HFF-Myc (cell line): ENCODE data around the gene PDZD7.

Experiments used
- DNase-seq: peaks from one replicate; pipeline ENCODE4 v3.0.0-alpha.2; 2011; ENCODE audit warnings: low read depth; ENCODE audit errors: extremely low read depth
- H3K4me3 ChIP-seq: replicated peaks from 2 replicates; pipeline ENCODE4 v1.5.1; 2011; ENCODE audit warnings: low read depth, mild to moderate bottlenecking, control low read depth, low read length
- TF ChIP-seq, protein P1 (sequence below): IDR thresholded peaks from 2 replicates; pipeline ENCODE4 v1.5.1; 2012; ENCODE audit warnings: mild to moderate bottlenecking, low read depth, low read length, control low read depth; ENCODE audit errors: missing control alignments

Gene PDZD7

DNA sequence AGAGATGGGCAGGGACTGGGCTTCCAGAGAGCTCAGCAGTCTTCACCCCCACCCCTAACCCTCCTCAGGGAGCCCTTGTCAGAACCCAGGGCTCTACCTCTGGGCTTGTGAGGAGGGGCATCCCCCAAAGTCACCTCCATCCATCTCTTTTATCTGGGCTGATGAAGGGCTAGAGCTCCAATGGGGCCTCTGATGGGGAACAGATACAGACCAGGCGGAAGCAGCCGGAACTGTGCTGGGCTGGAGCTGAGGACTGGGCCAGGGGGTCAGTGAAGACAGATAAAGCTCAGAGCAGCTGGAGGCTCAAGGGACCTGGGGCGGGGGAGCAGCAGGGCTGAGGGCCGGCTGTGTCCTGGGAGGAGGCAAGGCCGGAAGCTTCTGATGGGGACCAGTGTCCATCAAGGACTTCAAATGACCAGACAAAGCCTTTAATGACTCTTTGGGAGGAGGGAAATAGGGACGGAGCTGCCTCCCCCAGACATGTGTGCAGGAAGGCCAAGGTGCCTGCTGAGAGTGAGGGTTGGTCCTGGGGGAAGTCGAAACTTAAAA is 41.0 kb upstream of the PDZD7 start:
- TF ChIP-seq, protein P1, sequence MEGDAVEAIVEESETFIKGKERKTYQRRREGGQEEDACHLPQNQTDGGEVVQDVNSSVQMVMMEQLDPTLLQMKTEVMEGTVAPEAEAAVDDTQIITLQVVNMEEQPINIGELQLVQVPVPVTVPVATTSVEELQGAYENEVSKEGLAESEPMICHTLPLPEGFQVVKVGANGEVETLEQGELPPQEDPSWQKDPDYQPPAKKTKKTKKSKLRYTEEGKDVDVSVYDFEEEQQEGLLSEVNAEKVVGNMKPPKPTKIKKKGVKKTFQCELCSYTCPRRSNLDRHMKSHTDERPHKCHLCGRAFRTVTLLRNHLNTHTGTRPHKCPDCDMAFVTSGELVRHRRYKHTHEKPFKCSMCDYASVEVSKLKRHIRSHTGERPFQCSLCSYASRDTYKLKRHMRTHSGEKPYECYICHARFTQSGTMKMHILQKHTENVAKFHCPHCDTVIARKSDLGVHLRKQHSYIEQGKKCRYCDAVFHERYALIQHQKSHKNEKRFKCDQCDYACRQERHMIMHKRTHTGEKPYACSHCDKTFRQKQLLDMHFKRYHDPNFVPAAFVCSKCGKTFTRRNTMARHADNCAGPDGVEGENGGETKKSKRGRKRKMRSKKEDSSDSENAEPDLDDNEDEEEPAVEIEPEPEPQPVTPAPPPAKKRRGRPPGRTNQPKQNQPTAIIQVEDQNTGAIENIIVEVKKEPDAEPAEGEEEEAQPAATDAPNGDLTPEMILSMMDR = no peak
- H3K4me3 ChIP-seq = no peak overlapping the region

DNA sequence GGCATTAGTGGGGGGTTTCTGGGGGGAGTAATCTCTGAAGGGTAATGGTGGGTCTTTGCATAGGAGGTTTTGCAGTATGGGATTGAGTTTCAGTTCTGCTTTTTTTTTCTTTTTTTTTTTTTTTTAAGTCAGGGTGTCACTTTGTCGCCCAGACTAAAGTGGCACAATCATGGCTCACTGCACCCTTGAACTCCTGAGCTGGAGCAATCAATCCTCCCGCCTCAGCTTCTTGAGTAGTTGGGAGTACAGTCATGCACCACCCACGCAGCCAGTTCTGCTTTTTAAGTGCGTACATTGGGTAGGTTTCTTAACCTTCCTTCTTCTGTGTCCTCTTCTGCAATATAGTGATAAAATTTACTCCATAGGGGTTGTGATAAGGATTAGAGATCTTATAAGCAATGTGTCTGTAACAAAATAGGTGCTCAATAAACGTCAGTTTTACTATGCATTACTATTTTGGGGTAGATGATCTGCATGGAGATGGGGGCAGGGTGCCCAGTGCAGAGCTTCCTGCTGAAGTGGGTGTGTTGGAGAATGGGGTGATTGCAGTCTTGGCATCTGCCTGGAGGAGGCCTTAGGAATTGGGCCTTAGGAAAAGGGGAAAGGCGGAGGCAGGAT is 40.4 kb upstream of the PDZD7 start:
- TF ChIP-seq, protein P1 = no peak
- DNase-seq = no peak
- no peak overlapping the region for H3K4me3 ChIP-seq

More for the DNA sequence above, 41.0 kb upstream of the PDZD7 start:
- no peak for DNase-seq

GRCh38 chr10:101070098-101070497 is 39.2 kb upstream of the PDZD7 start:
- DNase-seq = no peak
- TF ChIP-seq, protein P1 = no peak
- no peak overlapping the region for H3K4me3 ChIP-seq

- no peak overlapping the region for H3K4me3 ChIP-seq
- DNase-seq = no peak
- TF ChIP-seq, protein P1 = no peak
These were observed 38.5 kb upstream of the PDZD7 start for GRCh38 chr10:101069441-101069840.

DNA sequence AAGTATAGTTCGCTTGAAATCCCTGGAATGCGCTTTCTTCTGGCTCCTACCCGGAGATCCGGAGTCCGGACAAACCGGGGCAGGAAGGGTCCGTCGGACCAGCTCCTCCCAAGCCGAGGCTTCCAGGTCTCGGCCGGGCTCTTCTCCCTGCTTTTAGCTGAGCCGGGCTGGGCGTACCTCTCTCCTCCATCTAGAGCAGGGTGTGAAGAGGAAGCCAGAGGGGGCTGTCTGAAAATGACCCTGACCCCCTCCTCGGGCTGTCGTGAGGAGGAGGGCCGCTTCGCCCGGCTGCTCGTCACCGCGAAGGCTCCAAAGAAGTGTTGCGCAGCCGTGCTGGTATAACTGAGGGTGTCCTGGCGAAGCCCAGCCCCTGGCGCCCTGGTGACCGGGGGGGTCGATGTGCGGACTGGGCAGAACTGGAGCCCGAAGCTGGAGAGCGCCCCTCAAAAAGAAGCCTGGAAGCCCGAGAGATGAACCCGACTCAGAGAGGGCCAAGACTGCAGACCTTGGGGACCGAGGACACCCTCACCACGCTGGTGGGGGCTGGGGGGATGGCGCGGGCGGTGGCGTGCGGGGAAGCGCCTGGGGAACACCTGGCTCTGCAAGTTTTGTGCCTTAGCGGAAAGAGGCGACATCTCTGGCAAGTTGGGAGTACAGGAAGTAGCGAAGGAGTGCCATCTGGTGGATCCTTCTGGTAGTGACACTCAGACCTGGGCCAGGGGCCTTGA is 36.6 kb upstream of the PDZD7 start:
- peak; percentile 90 for DNase-seq
- H3K4me3 ChIP-seq = peak overlapping the region; percentile 54
- TF ChIP-seq, protein P1 = peak; percentile 84

DNA sequence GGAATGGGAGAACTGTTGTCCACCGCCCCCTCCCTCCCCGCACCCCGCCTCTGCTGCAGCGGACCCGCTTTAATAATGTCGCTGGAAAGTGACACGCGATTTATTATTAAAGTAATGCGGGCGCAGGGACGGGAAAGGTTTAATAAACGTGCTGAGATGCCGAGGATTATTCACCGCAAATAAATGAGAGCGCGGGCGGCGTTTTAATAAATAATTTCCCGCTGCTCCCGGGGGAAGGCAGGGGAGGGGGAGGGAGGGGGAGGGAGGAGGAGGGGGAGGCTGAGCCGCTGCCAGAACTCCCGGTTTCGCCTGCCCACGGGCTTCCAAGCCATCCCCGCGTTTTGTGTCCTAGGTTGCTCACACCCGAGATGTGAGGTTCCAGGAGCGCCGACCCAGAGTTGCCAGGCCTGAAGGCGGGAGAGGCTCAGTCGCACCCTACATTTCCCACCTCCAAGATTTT is 36.0 kb upstream of the PDZD7 start:
- TF ChIP-seq, protein P1 = no peak
- peak overlapping the region; percentile 54 for H3K4me3 ChIP-seq
- DNase-seq = no peak
